NCI-H1436 treated with DMSO at 0.1 percent for 48 hours (cell line): ENCODE data around the gene CGN.

ENCODE experiments used
- DNase-seq: peaks from one replicate; lab custom pipeline; 2025; lab: John Stamatoyannopoulos, UW

CGN gene

GRCh38 chr1:151510957-151511635 lies at the start of gene CGN:
Gene CGN, plus strand, starts transcription at chr1:151511387. Its CDS starts 7,133 bp downstream, at chr1:151518520.
- DNase-seq: peak; percentile 61

- DNase-seq: no peak
Observed at GRCh38 chr1:151461694-151462093, 49.5 kb upstream of the CGN start.

GRCh38 chr1:151465026-151465425 lies 46.2 kb upstream of the CGN start:
- no peak for DNase-seq

GRCh38 chr1:151472856-151473731 lies 38.1 kb upstream of the CGN start:
- no peak for DNase-seq

- no peak for DNase-seq
Observed at GRCh38 chr1:151474745-151475144, 36.4 kb upstream of the CGN start.

- no peak for DNase-seq
Observed at GRCh38 chr1:151475175-151475574, 36.0 kb upstream of the CGN start.

GRCh38 chr1:151476083-151476482 lies 35.1 kb upstream of the CGN start:
- no peak for DNase-seq

- DNase-seq: no peak
Observed at GRCh38 chr1:151477066-151477465, 34.1 kb upstream of the CGN start.

GRCh38 chr1:151478140-151478812 lies 32.9 kb upstream of the CGN start:
- no peak for DNase-seq

GRCh38 chr1:151478923-151479322 lies 32.3 kb upstream of the CGN start:
- DNase-seq: no peak

GRCh38 chr1:151479462-151479861 lies 31.7 kb upstream of the CGN start:
- DNase-seq: no peak

GRCh38 chr1:151482017-151482416 lies 29.2 kb upstream of the CGN start:
- DNase-seq: no peak

GRCh38 chr1:151485685-151486255 lies 25.4 kb upstream of the CGN start:
- no peak for DNase-seq

GRCh38 chr1:151486557-151486956 lies 24.6 kb upstream of the CGN start:
- no peak for DNase-seq

GRCh38 chr1:151491641-151492040 lies 19.5 kb upstream of the CGN start:
- DNase-seq: no peak

GRCh38 chr1:151492120-151492519 lies 19.1 kb upstream of the CGN start:
- DNase-seq: no peak

GRCh38 chr1:151493042-151493441 lies 18.1 kb upstream of the CGN start:
- DNase-seq: no peak

GRCh38 chr1:151494741-151495281 lies 16.4 kb upstream of the CGN start:
- DNase-seq: no peak

- no peak for DNase-seq
Observed at GRCh38 chr1:151495316-151495715, 15.9 kb upstream of the CGN start.

GRCh38 chr1:151499365-151499764 lies 11.8 kb upstream of the CGN start:
- DNase-seq: no peak

GRCh38 chr1:151499930-151500329 lies 11.3 kb upstream of the CGN start:
- DNase-seq: no peak

GRCh38 chr1:151501474-151501873 lies 9.7 kb upstream of the CGN start:
- no peak for DNase-seq
